NCI-H82 treated with DMSO at 0.1 percent for 48 hours (cell line): ENCODE measurements around the gene MRPL36.

Source experiments
- DNase-seq: peaks from one replicate; lab custom pipeline; 2025; ENCODE audit not compliant: unreplicated experiment; lab: John Stamatoyannopoulos, UW

Gene MRPL36

GRCh38 chr5:1751026-1751863 is 48.4 kb downstream of the MRPL36 start:
- no peak for DNase-seq

GRCh38 chr5:1750469-1750868 is 49.2 kb downstream of the MRPL36 start:
- DNase-seq, result no peak

GRCh38 chr5:1749346-1750124 is 50.1 kb downstream of the MRPL36 start:
- DNase-seq, result no peak

GRCh38 chr5:1748845-1749244 is 50.8 kb downstream of the MRPL36 start:
- DNase-seq, result no peak
